PC-9 (cell line): ENCODE measurements around the gene MYH7. TPM values are rescaled to one million over a fixed set of nuclear protein-coding genes. Genes with fewer than 3 reads are reported as not detected.
A peak's percentile ranks its signal among the peaks of the same experiment; 100 is the strongest.
"Not testable (repeated sequence)": the region's sequence is repeated elsewhere in the genome, so short reads cannot be mapped to it uniquely, and the experiment has no call there.

Experiments used
- BruUV-seq: library from RNA; stranded (reverse); fragments of 400-500 nt; replicated peaks from 2 replicates; lab custom pipeline; 2021; lab: Mats Ljungman, UMichigan
- CTCF ChIA-PET: fragments of 300-600 bp; sonication (Branson Sonifier 250); formaldehyde crosslinking; loops from one replicate; lab custom pipeline; 2022; ENCODE audit warnings: antibody characterized with exemption; lab: Charles Lee
- POLR2A ChIA-PET: fragments of 300-600 bp; sonication (Branson Sonifier 250); formaldehyde crosslinking; loops from one replicate; lab custom pipeline; 2022; ENCODE audit warnings: antibody characterized with exemption; ENCODE audit not compliant: unreplicated experiment; lab: Charles Lee
- DNase-seq, 2 experiments: peaks; one replicate each; pipeline versions ENCODE4 v3.0.0 to v3.0.0-alpha.2; 2015 to 2022; ENCODE audit warnings: mixed read lengths in 1 of 2
- H2AFZ ChIP-seq: fragments of 200-600 bp; sonication (generic); 2 replicates; pipeline ENCODE4 v1.8.1; 2017; ENCODE audit warnings: antibody characterized with exemption
- H3F3A ChIP-seq: fragments of 200-600 bp; sonication (generic); 2 replicates; pipeline ENCODE4 v1.8.1; 2017; ENCODE audit warnings: antibody characterized with exemption, mild to moderate bottlenecking, low read depth; ENCODE audit not compliant: insufficient read depth
- H3K27ac ChIP-seq: fragments of 200-600 bp; sonication (generic); 2 replicates; pipeline ENCODE4 v1.6.1; 2016; ENCODE audit warnings: mixed run types
- H3K27me3 ChIP-seq: fragments of 200-600 bp; sonication (generic); 2 replicates; pipeline ENCODE4 v1.6.1; 2016; ENCODE audit warnings: low read depth, mixed run types; ENCODE audit not compliant: insufficient read depth
- H3K36me3 ChIP-seq: fragments of 200-600 bp; sonication (generic); 2 replicates; pipeline ENCODE4 v1.6.1; 2016; ENCODE audit warnings: low read depth, mixed run types
- H3K4me1 ChIP-seq: fragments of 200-600 bp; sonication (generic); replicated peaks from 2 replicates; pipeline ENCODE4 v1.6.1; 2016; ENCODE audit warnings: mixed run types; ENCODE audit not compliant: insufficient read depth
- H3K4me2 ChIP-seq: fragments of 200-600 bp; sonication (generic); 2 replicates; pipeline ENCODE4 v1.6.1; 2017; ENCODE audit warnings: mixed run types
- H3K4me3 ChIP-seq: fragments of 200-600 bp; sonication (generic); 2 replicates; pipeline ENCODE4 v1.6.1; 2016; ENCODE audit warnings: mixed run types
- H3K79me2 ChIP-seq: fragments of 200-600 bp; sonication (generic); 2 replicates; pipeline ENCODE4 v1.6.1; 2017; ENCODE audit warnings: low read depth, mixed run types
- H3K9me2 ChIP-seq: fragments of 200-600 bp; sonication (generic); 2 replicates; pipeline ENCODE4 v1.8.1; 2017; ENCODE audit warnings: mild to moderate bottlenecking; ENCODE audit not compliant: insufficient read depth
- H3K9me3 ChIP-seq: fragments of 200-600 bp; sonication (generic); 2 replicates; pipeline ENCODE4 v1.8.1; 2016; ENCODE audit warnings: low read depth; ENCODE audit not compliant: insufficient read depth
- H4K20me1 ChIP-seq: fragments of 200-600 bp; sonication (generic); 2 replicates; pipeline ENCODE4 v1.8.1; 2017; ENCODE audit not compliant: insufficient read depth
- CTCF ChIP-seq: fragments of 200-600 bp; sonication (generic); conservative IDR thresholded peaks from 2 replicates; pipeline ENCODE4 v1.6.1; 2017; ENCODE audit warnings: mixed run types, antibody characterized with exemption, mild to moderate bottlenecking, moderate library complexity
- EZH2 ChIP-seq: fragments of 200-600 bp; sonication (generic); IDR thresholded peaks from 2 replicates; pipeline ENCODE4 v1.8.0; 2017; ENCODE audit warnings: antibody characterized with exemption, low read depth
- intact Hi-C: fragments of 100-400 bp; cut with micrococcal nuclease; formaldehyde crosslinking; loops from one replicate; pipeline ENCODE4 v1.10.0; 2022; ENCODE audit not compliant: unreplicated experiment
- total RNA-seq: library from RNA; stranded (reverse); gene quantifications from 2 replicates; pipeline ENCODE4 v1.2.3, GENCODE V29; 2021

Gene MYH7
- total RNA-seq, 1 experiment from 2014 or later, result not detected

GRCh38 chr14:23402296-23403138, 32.9 kb downstream of the MYH7 start:
- Histone ChIP-seq H3K36me3 (no peaks in the 10 kb centered on the region), H3K79me2 (no peaks in the 10 kb centered on the region), H3K4me1 (no peaks in the 10 kb centered on the region), H4K20me1 (no peaks in the 10 kb centered on the region), H3K9me3 (no peaks in the 10 kb centered on the region), H3K27ac (no peak overlapping the region), H3K27me3 (peaks cover 91% of the 10 kb centered on the region), H2AFZ (no peak overlapping the region), H3F3A (no peaks in the 10 kb centered on the region), H3K4me2 (peak overlapping the region; percentile 46), H3K9me2 (no peaks in the 10 kb centered on the region), H3K4me3 (no peak overlapping the region)
- no TSS peak for BruUV-seq
- DNase-seq, result no peak
- ChIA-PET POLR2A (interaction anchor here (0.6 kb wide), 1 partner anchor 35 kb away, joined by 3 read pairs; no protein-coding TSS in a partner anchor), CTCF (no interaction called here)
- intact Hi-C loops, result no loop called here
- TF ChIP-seq EZH2 (no peak), CTCF (no peak)

DNA sequence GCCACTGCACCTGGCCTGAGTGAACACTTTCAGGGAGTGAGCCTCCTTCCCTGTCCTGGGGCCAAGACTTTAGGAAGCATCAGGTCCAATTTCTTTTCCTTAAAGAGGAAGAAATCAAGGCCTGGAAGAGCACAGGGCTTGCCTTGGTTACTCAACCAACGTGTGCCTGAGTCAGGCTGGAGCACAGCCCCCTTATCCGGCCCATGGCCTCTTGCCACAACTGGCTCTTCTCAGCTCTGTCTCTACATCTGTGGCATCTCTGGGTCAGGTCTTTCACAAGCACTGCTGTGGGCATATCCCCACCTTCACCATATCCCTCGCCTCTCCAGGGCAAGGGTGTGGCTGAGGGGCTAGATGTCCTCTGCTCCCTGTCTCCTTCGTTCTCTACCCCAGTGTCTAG, 34.2 kb downstream of the MYH7 start:
- H2AFZ ChIP-seq, result no peak overlapping the region
- H4K20me1 ChIP-seq, result no peaks in the 10 kb centered on the region
- H3K4me2 ChIP-seq, result no peak overlapping the region
- H3K9me2 ChIP-seq, result no peaks in the 10 kb centered on the region
- no peak for DNase-seq
- CTCF ChIA-PET, result no interaction called here
- no peak overlapping the region for H3K27ac ChIP-seq
- TF ChIP-seq CTCF (no peak), EZH2 (no peak)
- H3K4me1 ChIP-seq, result no peaks in the 10 kb centered on the region
- H3K36me3 ChIP-seq, result no peaks in the 10 kb centered on the region
- no peaks in the 10 kb centered on the region for H3F3A ChIP-seq
- intact Hi-C loops, result no loop called here
- BruUV-seq, result no TSS peak
- H3K27me3 ChIP-seq, result peaks cover 92% of the 10 kb centered on the region
- no peaks in the 10 kb centered on the region for H3K79me2 ChIP-seq
- no peaks in the 10 kb centered on the region for H3K9me3 ChIP-seq
- no peak overlapping the region for H3K4me3 ChIP-seq
- POLR2A ChIA-PET, result no interaction called here

GRCh38 chr14:23400496-23401149, 34.8 kb downstream of the MYH7 start:
- DNase-seq, H3K4me1 ChIP-seq, H3K9me2 ChIP-seq, H3K4me2 ChIP-seq, H4K20me1 ChIP-seq, CTCF ChIA-PET, H3K36me3 ChIP-seq, H3K4me3 ChIP-seq, H2AFZ ChIP-seq, H3F3A ChIP-seq, BruUV-seq, H3K9me3 ChIP-seq, H3K79me2 ChIP-seq, intact Hi-C loops, H3K27ac ChIP-seq, POLR2A ChIA-PET: not testable (repeated sequence)
- H3K27me3 ChIP-seq, result peaks cover 92% of the 10 kb centered on the region
